GM18498 (cell line): ENCODE measurements around the gene SPDEF.

ENCODE experiments used
- ATAC-seq: cut with Tn5 transposase; IDR thresholded peaks from one replicate; pipeline ENCODE4 v1.9.1; 2021; ENCODE audit warnings: mild to moderate bottlenecking, moderate library complexity; ENCODE audit not compliant: unreplicated experiment

Gene SPDEF

GRCh38 chr6:34530753-34531365 lies 25.3 kb downstream of the SPDEF start:
- no peak for ATAC-seq

GRCh38 chr6:34529665-34530327 lies 26.3 kb downstream of the SPDEF start:
- ATAC-seq = no peak

GRCh38 chr6:34528996-34529664 lies 27.0 kb downstream of the SPDEF start:
- no peak for ATAC-seq

GRCh38 chr6:34527751-34528670 lies 28.1 kb downstream of the SPDEF start:
- ATAC-seq = no peak

- ATAC-seq = peak; percentile 84
These were observed 29.0 kb downstream of the SPDEF start for GRCh38 chr6:34526992-34527728.

- no peak for ATAC-seq
These were observed 29.7 kb downstream of the SPDEF start for GRCh38 chr6:34526241-34526972.

GRCh38 chr6:34525431-34526175 lies 30.5 kb downstream of the SPDEF start:
- ATAC-seq = no peak

- no peak for ATAC-seq
These were observed 31.2 kb downstream of the SPDEF start for GRCh38 chr6:34524971-34525370.

- ATAC-seq = no peak
These were observed 31.6 kb downstream of the SPDEF start for GRCh38 chr6:34524499-34524898.

GRCh38 chr6:34523441-34524206 lies 32.5 kb downstream of the SPDEF start:
- ATAC-seq = no peak

GRCh38 chr6:34522761-34523160 lies 33.4 kb downstream of the SPDEF start:
- no peak for ATAC-seq

- no peak for ATAC-seq
These were observed 34.5 kb downstream of the SPDEF start for GRCh38 chr6:34521463-34522285.

- no peak for ATAC-seq
These were observed 35.3 kb downstream of the SPDEF start for GRCh38 chr6:34520645-34521462.

GRCh38 chr6:34519971-34520644 lies 36.0 kb downstream of the SPDEF start:
- no peak for ATAC-seq

- ATAC-seq = no peak
These were observed 37.3 kb downstream of the SPDEF start for GRCh38 chr6:34518669-34519365.

- ATAC-seq = no peak
These were observed 38.2 kb downstream of the SPDEF start for GRCh38 chr6:34517966-34518365.
